ENCODE measurements around the gene GDF9. TPM values are rescaled to one million over a fixed set of nuclear protein-coding genes. Genes with fewer than 3 reads are reported as not detected.

The GDF9 gene
- total and polyA plus RNA-seq, 2 experiments from 2014 or later, result 0.11 to 0.14 TPM

DNA sequence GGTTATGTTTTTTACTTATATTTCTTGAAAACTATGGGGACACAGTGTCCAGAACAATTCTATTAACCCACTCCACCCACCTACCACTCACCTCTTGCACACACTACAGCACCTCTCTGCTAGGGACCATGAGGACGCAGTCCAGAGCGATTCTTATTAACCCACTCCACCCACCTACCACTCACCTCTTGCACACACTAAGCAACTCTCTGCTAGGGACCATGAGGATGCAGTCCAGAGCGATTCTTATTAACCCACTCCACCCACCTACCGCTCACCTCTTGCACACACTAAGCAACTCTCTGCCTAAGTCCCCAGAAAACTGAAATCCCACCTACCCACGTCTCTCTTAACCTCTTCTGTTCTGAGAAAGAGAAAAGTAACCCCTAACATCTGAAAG is 33.7 kb downstream of the GDF9 start:
- peaks cover 40% of the 10 kb centered on the region for H3K27me3 Mint-ChIP-seq (ENCODE audit: insufficient read depth, low read depth, poor library complexity)
- no peaks in the 10 kb centered on the region for H3K4me1 ChIP-seq (ENCODE audit: insufficient read depth)
- ATAC-seq (no peak), DNase-seq (ENCODE audit: low spot score) (no peak)
- H2AFZ ChIP-seq, result no peak overlapping the region
- H3K79me2 ChIP-seq (replicated peaks; ENCODE audit: insufficient read depth), result no peaks in the 10 kb centered on the region
- H3K4me3 ChIP-seq, result no peak overlapping the region
- peaks cover 4% of the 10 kb centered on the region for H3K4me1 Mint-ChIP-seq
- TF ChIP-seq, protein P1, sequence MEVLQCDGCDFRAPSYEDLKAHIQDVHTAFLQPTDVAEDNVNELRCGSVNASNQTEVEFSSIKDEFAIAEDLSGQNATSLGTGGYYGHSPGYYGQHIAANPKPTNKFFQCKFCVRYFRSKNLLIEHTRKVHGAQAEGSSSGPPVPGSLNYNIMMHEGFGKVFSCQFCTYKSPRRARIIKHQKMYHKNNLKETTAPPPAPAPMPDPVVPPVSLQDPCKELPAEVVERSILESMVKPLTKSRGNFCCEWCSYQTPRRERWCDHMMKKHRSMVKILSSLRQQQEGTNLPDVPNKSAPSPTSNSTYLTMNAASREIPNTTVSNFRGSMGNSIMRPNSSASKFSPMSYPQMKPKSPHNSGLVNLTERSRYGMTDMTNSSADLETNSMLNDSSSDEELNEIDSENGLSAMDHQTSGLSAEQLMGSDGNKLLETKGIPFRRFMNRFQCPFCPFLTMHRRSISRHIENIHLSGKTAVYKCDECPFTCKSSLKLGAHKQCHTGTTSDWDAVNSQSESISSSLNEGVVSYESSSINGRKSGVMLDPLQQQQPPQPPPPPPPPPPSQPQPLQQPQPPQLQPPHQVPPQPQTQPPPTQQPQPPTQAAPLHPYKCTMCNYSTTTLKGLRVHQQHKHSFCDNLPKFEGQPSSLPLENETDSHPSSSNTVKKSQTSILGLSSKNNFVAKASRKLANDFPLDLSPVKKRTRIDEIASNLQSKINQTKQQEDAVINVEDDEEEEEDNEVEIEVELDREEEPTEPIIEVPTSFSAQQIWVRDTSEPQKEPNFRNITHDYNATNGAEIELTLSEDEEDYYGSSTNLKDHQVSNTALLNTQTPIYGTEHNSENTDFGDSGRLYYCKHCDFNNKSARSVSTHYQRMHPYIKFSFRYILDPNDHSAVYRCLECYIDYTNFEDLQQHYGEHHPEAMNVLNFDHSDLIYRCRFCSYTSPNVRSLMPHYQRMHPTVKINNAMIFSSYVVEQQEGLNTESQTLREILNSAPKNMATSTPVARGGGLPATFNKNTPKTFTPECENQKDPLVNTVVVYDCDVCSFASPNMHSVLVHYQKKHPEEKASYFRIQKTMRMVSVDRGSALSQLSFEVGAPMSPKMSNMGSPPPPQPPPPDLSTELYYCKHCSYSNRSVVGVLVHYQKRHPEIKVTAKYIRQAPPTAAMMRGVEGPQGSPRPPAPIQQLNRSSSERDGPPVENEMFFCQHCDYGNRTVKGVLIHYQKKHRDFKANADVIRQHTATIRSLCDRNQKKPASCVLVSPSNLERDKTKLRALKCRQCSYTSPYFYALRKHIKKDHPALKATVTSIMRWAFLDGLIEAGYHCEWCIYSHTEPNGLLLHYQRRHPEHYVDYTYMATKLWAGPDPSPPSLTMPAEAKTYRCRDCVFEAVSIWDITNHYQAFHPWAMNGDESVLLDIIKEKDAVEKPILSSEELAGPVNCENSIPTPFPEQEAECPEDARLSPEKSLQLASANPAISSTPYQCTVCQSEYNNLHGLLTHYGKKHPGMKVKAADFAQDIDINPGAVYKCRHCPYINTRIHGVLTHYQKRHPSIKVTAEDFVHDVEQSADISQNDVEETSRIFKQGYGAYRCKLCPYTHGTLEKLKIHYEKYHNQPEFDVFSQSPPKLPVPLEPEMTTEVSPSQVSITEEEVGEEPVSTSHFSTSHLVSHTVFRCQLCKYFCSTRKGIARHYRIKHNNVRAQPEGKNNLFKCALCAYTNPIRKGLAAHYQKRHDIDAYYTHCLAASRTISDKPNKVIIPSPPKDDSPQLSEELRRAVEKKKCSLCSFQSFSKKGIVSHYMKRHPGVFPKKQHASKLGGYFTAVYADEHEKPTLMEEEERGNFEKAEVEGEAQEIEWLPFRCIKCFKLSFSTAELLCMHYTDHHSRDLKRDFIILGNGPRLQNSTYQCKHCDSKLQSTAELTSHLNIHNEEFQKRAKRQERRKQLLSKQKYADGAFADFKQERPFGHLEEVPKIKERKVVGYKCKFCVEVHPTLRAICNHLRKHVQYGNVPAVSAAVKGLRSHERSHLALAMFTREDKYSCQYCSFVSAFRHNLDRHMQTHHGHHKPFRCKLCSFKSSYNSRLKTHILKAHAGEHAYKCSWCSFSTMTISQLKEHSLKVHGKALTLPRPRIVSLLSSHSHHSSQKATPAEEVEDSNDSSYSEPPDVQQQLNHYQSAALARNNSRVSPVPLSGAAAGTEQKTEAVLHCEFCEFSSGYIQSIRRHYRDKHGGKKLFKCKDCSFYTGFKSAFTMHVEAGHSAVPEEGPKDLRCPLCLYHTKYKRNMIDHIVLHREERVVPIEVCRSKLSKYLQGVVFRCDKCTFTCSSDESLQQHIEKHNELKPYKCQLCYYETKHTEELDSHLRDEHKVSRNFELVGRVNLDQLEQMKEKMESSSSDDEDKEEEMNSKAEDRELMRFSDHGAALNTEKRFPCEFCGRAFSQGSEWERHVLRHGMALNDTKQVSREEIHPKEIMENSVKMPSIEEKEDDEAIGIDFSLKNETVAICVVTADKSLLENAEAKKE (CRISPR knock-in tag; IDR thresholded peaks at IDR 0.05), result no peak
- TF ChIP-seq POLR2AphosphoS5 (IDR thresholded peaks at IDR 0.05; ENCODE audit: low read depth), result no peak
- TF ChIP-seq JUNB (IDR thresholded peaks at IDR 0.05; ENCODE audit: unreplicated experiment), result no peak
- H3K4me3 Mint-ChIP-seq, result no peak overlapping the region
- H3K36me3 ChIP-seq (ENCODE audit: insufficient read depth), result no peaks in the 10 kb centered on the region
- no peak overlapping the region for H3K27ac ChIP-seq (ENCODE audit: low read depth)
- H3K9me3 Mint-ChIP-seq, result no peaks in the 10 kb centered on the region
- H4K20me1 ChIP-seq (replicated peaks; ENCODE audit: insufficient read depth), result no peaks in the 10 kb centered on the region
- no peak overlapping the region for H3K27ac Mint-ChIP-seq
- 0 out of 2 replicates have a peak, but pooled peaks cover 4% of the 10 kb centered on the region for H3F3A ChIP-seq (replicated peaks; ENCODE audit: low read depth)
- H3K36me3 Mint-ChIP-seq (ENCODE audit: low read depth), result no peaks in the 10 kb centered on the region; the same call in 2 of the 3 replicates
- no peaks in the 10 kb centered on the region for H3K9me2 ChIP-seq (ENCODE audit: insufficient read depth)
- H3K4me2 ChIP-seq, result no peak overlapping the region
- H3K27me3 ChIP-seq (ENCODE audit: insufficient read depth), result peaks cover 56% of the 10 kb centered on the region

DNA sequence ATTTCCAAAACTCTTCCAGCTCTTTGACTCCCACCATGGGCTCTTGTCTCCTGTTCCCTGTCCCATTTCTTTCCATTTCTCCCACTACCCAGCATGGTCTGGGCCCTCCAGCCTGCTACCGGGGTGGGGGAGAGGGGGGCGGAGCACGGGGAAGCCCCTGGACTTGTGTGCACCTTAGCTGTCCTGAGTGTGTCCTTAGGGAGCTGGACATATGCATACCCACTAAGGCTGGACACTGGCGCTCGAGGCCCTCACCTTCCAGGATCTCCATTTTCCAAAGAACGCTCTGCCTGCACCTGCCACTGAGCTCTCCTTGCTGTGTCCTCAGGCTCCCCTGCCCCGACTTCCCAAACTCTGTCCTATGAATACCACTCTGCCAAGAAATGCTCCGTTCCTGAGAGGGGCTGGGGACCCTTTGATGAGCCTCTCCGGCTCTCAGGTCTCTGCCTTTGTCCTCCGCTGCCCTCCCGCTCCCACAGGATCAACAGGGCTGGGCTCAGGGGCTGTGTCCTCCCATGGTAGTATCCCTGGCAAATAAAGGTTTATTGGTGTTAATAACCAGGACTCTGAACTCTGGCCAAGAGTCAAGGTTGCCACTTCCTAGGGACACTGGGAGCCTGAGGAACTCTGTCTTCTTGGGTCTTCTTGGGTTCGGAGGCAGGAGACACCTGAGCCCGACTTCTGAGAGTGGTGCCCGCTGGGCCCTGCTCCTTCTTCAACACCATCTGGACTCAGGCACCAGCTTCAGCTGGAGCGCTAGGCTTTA is 35.0 kb downstream of the GDF9 start:
- H3K9me3 Mint-ChIP-seq, result no peaks in the 10 kb centered on the region
- Histone ChIP-seq H3K4me1 (ENCODE audit: insufficient read depth) (peaks cover 3% of the 10 kb centered on the region), H3K36me3 (ENCODE audit: insufficient read depth) (no peaks in the 10 kb centered on the region), H2AFZ (peak overlapping the region; percentile 94), H3F3A (replicated peaks; ENCODE audit: low read depth) (0 out of 2 replicates have a peak, but pooled peaks cover 7% of the 10 kb centered on the region), H4K20me1 (replicated peaks; ENCODE audit: insufficient read depth) (no peaks in the 10 kb centered on the region), H3K79me2 (replicated peaks; ENCODE audit: insufficient read depth) (no peaks in the 10 kb centered on the region), H3K4me3 (peak overlapping the region; percentile 73), H3K27me3 (ENCODE audit: insufficient read depth) (peaks cover 69% of the 10 kb centered on the region), H3K27ac (ENCODE audit: low read depth) (no peak overlapping the region), H3K9me2 (ENCODE audit: insufficient read depth) (no peaks in the 10 kb centered on the region), H3K4me2 (peak overlapping the region; percentile 86)
- H3K27me3 Mint-ChIP-seq (ENCODE audit: insufficient read depth, low read depth, poor library complexity), result peaks cover 54% of the 10 kb centered on the region
- H3K27ac Mint-ChIP-seq, result no peak overlapping the region
- peaks cover 10% of the 10 kb centered on the region for H3K4me1 Mint-ChIP-seq
- no peak for ATAC-seq
- peak overlapping the region; percentile 76 for H3K4me3 Mint-ChIP-seq
- H3K36me3 Mint-ChIP-seq (ENCODE audit: low read depth), result no peaks in the 10 kb centered on the region; the same call in 2 of the 3 replicates
- TF ChIP-seq ZNF331 (CRISPR knock-in tag; IDR thresholded peaks at IDR 0.05; ENCODE audit: low read depth), result no peak
- TF ChIP-seq JUNB (IDR thresholded peaks at IDR 0.05; ENCODE audit: unreplicated experiment), result no peak
- TF ChIP-seq, protein P2, sequence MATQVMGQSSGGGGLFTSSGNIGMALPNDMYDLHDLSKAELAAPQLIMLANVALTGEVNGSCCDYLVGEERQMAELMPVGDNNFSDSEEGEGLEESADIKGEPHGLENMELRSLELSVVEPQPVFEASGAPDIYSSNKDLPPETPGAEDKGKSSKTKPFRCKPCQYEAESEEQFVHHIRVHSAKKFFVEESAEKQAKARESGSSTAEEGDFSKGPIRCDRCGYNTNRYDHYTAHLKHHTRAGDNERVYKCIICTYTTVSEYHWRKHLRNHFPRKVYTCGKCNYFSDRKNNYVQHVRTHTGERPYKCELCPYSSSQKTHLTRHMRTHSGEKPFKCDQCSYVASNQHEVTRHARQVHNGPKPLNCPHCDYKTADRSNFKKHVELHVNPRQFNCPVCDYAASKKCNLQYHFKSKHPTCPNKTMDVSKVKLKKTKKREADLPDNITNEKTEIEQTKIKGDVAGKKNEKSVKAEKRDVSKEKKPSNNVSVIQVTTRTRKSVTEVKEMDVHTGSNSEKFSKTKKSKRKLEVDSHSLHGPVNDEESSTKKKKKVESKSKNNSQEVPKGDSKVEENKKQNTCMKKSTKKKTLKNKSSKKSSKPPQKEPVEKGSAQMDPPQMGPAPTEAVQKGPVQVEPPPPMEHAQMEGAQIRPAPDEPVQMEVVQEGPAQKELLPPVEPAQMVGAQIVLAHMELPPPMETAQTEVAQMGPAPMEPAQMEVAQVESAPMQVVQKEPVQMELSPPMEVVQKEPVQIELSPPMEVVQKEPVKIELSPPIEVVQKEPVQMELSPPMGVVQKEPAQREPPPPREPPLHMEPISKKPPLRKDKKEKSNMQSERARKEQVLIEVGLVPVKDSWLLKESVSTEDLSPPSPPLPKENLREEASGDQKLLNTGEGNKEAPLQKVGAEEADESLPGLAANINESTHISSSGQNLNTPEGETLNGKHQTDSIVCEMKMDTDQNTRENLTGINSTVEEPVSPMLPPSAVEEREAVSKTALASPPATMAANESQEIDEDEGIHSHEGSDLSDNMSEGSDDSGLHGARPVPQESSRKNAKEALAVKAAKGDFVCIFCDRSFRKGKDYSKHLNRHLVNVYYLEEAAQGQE (IDR thresholded peaks at IDR 0.05; ENCODE audit: unreplicated experiment), result no peak
- TF ChIP-seq EZH2 (IDR thresholded peaks at IDR 0.05; ENCODE audit: low read depth, unreplicated experiment), result no peak
- TF ChIP-seq, protein P3, sequence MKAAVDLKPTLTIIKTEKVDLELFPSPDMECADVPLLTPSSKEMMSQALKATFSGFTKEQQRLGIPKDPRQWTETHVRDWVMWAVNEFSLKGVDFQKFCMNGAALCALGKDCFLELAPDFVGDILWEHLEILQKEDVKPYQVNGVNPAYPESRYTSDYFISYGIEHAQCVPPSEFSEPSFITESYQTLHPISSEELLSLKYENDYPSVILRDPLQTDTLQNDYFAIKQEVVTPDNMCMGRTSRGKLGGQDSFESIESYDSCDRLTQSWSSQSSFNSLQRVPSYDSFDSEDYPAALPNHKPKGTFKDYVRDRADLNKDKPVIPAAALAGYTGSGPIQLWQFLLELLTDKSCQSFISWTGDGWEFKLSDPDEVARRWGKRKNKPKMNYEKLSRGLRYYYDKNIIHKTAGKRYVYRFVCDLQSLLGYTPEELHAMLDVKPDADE (IDR thresholded peaks at IDR 0.05), result no peak
- no peak for DNase-seq (ENCODE audit: low spot score)
